Measurements from ENCODE around the gene AK3. TPM values are rescaled to one million over a fixed set of nuclear protein-coding genes. Genes with fewer than 3 reads are reported as not detected.

Gene AK3
- total RNA-seq, 1 donor from 2014 or later = 47.5 TPM

- TF ChIP-seq CTCF (IDR thresholded peaks at IDR 0.05) = no peak
- H3K4me3 Mint-ChIP-seq (ENCODE audit: unreplicated experiment) = peak overlapping the region; percentile 73
- H3K27ac Mint-ChIP-seq (ENCODE audit: unreplicated experiment) = peak overlapping the region; percentile 29
- DNase-seq (ENCODE audit: extremely low spot score, unreplicated experiment) = no peak
- H3K4me1 Mint-ChIP-seq (ENCODE audit: unreplicated experiment) = peaks cover 36% of the 10 kb centered on the region
- H3K36me3 Mint-ChIP-seq (ENCODE audit: unreplicated experiment) = no peaks in the 10 kb centered on the region
- no peaks in the 10 kb centered on the region for H3K9me3 Mint-ChIP-seq (ENCODE audit: unreplicated experiment)
- no peaks in the 10 kb centered on the region for H3K27me3 Mint-ChIP-seq (ENCODE audit: unreplicated experiment)
These were observed 525 bp upstream of the AK3 start for GRCh38 chr9:4741365-4742089.

GRCh38 chr9:4740388-4740637 lies 689 bp downstream of the AK3 start:
- no peaks in the 10 kb centered on the region for H3K9me3 Mint-ChIP-seq (ENCODE audit: unreplicated experiment)
- peak overlapping the region; percentile 93 for H3K27ac Mint-ChIP-seq (ENCODE audit: unreplicated experiment)
- peak overlapping the region; percentile 90 for H3K4me3 Mint-ChIP-seq (ENCODE audit: unreplicated experiment)
- no peaks in the 10 kb centered on the region for H3K27me3 Mint-ChIP-seq (ENCODE audit: unreplicated experiment)
- peaks cover 36% of the 10 kb centered on the region for H3K4me1 Mint-ChIP-seq (ENCODE audit: unreplicated experiment)
- no peak for TF ChIP-seq CTCF (IDR thresholded peaks at IDR 0.05)
- no peak for DNase-seq (ENCODE audit: extremely low spot score, unreplicated experiment)
- no peaks in the 10 kb centered on the region for H3K36me3 Mint-ChIP-seq (ENCODE audit: unreplicated experiment)

- no peak for DNase-seq (ENCODE audit: extremely low spot score, unreplicated experiment)
- H3K4me3 Mint-ChIP-seq (ENCODE audit: unreplicated experiment) = peak overlapping the region; percentile 90
- H3K4me1 Mint-ChIP-seq (ENCODE audit: unreplicated experiment) = peaks cover 36% of the 10 kb centered on the region
- no peak for TF ChIP-seq CTCF (IDR thresholded peaks at IDR 0.05)
- peaks cover under 1% of the 10 kb centered on the region for H3K36me3 Mint-ChIP-seq (ENCODE audit: unreplicated experiment)
- H3K27ac Mint-ChIP-seq (ENCODE audit: unreplicated experiment) = peak overlapping the region; percentile 93
- H3K27me3 Mint-ChIP-seq (ENCODE audit: unreplicated experiment) = no peaks in the 10 kb centered on the region
- no peaks in the 10 kb centered on the region for H3K9me3 Mint-ChIP-seq (ENCODE audit: unreplicated experiment)
These were observed 1.2 kb downstream of the AK3 start for GRCh38 chr9:4739587-4740387.

- Mint-ChIP-seq H3K4me3 (ENCODE audit: unreplicated experiment) (peak overlapping the region; percentile 90), H3K27me3 (ENCODE audit: unreplicated experiment) (no peaks in the 10 kb centered on the region), H3K4me1 (ENCODE audit: unreplicated experiment) (peaks cover 36% of the 10 kb centered on the region), H3K36me3 (ENCODE audit: unreplicated experiment) (peaks cover 3% of the 10 kb centered on the region), H3K27ac (ENCODE audit: unreplicated experiment) (peak overlapping the region; percentile 93), H3K9me3 (ENCODE audit: unreplicated experiment) (no peaks in the 10 kb centered on the region)
- no peak for TF ChIP-seq CTCF (IDR thresholded peaks at IDR 0.05)
- no peak for DNase-seq (ENCODE audit: extremely low spot score, unreplicated experiment)
These were observed 2.0 kb downstream of the AK3 start for GRCh38 chr9:4738866-4739586.

GRCh38 chr9:4734150-4734549 lies 6.9 kb downstream of the AK3 start:
- Mint-ChIP-seq H3K27me3 (ENCODE audit: unreplicated experiment) (no peaks in the 10 kb centered on the region), H3K36me3 (ENCODE audit: unreplicated experiment) (peaks cover 5% of the 10 kb centered on the region), H3K9me3 (ENCODE audit: unreplicated experiment) (no peaks in the 10 kb centered on the region), H3K4me1 (ENCODE audit: unreplicated experiment) (peaks cover 13% of the 10 kb centered on the region), H3K27ac (ENCODE audit: unreplicated experiment) (no peak overlapping the region), H3K4me3 (ENCODE audit: unreplicated experiment) (no peak overlapping the region)
- TF ChIP-seq CTCF (IDR thresholded peaks at IDR 0.05) = no peak
- DNase-seq (ENCODE audit: extremely low spot score, unreplicated experiment) = no peak
